ENCODE results near the gene IL32.
"Not testable (repeated sequence)": the region's sequence is repeated elsewhere in the genome, so short reads cannot be mapped to it uniquely, and the experiment has no call there.

- not testable (repeated sequence) for TF ChIP-seq CTCF, POLR2A, EP300 (IDR thresholded peaks at IDR 0.05)
Observed at GRCh38 chr16:3075946-3076345, 10.5 kb downstream of the IL32 start.
